Brain microvascular endothelial cell (primary cell): Measurements from ENCODE around the gene KLHDC9.
A peak's percentile ranks its signal among the peaks of the same experiment; 100 is the strongest.

Experiments
- DNase-seq: peaks from one replicate; pipeline ENCODE4 v3.0.0-alpha.2; 2020
- H3K27ac ChIP-seq: fragments of 250-450 bp; sonication (Bioruptor Pico); 2 replicates; pipeline ENCODE4 v1.5.1; 2020; ENCODE audit warnings: mild to moderate bottlenecking, moderate library complexity
- H3K27me3 ChIP-seq: fragments of 250-450 bp; sonication (Bioruptor Pico); replicated peaks from 2 replicates; pipeline ENCODE4 v1.5.1; 2020; ENCODE audit warnings: mild to moderate bottlenecking
- H3K36me3 ChIP-seq: fragments of 250-450 bp; sonication (Bioruptor Pico); replicated peaks from 2 replicates; pipeline ENCODE4 v1.5.1; 2020; ENCODE audit warnings: mild to moderate bottlenecking
- H3K4me3 ChIP-seq: 2 replicates; pipeline ENCODE4 v1.5.1; 2011; ENCODE audit warnings: low read depth, mild to moderate bottlenecking, control low read depth, low read length, moderate library complexity
- in situ Hi-C: cut with HindIII; loops from 2 replicates; pipeline ENCODE4 v1.10.0; 2017; ENCODE audit warnings: low sequenced_read_pairs, low pct_ligation_motif_present
- TF ChIP-seq, protein P1 (sequence below): IDR thresholded peaks from 2 replicates; pipeline ENCODE4 v1.5.1; 2011; ENCODE audit warnings: low read depth, mild to moderate bottlenecking, moderate library complexity, low read length, control low read depth, inconsistent platforms; ENCODE audit errors: missing control alignments

Gene KLHDC9

DNA sequence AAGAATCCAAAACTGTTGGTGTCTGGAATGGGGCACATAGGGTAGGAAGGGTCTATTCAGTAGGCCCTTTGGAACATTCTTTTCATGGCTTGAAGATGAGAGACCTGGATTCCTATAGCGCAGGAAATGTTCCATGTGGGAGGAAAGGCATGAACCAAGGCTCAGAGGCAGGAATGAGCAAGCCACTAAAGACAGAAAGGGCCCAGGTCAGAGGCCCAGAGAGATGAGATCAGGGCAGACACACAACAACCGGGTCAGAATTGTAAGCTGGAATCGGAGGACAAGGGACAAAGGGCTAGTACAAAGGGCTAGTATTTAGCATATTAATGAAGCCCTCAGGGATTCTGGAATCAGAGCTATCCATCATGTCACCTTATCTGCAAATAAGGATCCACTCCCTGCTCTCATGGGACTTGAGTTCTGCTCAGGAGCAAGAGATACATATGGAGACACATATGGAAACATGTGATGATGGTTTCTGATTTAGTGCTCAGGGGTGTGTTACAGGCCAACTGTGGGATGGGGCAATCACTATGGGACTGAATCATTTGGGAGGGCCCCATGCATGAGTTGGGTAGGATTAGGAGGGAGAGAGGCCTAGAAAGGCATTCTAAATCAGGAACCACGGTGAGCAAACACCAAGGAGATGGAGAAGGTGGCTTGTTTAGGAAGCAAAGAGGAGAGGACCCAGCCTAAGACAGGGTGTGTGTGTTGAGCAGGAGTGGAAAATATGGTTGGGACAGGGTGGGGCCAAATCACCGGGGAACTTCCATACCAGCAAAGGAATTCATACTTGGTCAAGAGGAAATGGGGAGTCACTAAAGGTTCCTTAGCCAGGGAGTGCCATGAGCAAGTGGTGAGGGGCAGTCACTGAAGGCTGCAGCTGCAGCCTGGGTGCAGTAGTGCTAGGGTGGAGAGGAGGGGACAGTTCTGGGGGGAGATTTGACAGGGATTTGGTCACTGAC is 17.4 kb upstream of the KLHDC9 start:
- Histone ChIP-seq H3K4me3 (no peak overlapping the region), H3K27ac (no peak overlapping the region), H3K36me3 (no peaks in the 10 kb centered on the region), H3K27me3 (no peaks in the 10 kb centered on the region)
- in situ Hi-C loops: no loop called here
- TF ChIP-seq, protein P1, sequence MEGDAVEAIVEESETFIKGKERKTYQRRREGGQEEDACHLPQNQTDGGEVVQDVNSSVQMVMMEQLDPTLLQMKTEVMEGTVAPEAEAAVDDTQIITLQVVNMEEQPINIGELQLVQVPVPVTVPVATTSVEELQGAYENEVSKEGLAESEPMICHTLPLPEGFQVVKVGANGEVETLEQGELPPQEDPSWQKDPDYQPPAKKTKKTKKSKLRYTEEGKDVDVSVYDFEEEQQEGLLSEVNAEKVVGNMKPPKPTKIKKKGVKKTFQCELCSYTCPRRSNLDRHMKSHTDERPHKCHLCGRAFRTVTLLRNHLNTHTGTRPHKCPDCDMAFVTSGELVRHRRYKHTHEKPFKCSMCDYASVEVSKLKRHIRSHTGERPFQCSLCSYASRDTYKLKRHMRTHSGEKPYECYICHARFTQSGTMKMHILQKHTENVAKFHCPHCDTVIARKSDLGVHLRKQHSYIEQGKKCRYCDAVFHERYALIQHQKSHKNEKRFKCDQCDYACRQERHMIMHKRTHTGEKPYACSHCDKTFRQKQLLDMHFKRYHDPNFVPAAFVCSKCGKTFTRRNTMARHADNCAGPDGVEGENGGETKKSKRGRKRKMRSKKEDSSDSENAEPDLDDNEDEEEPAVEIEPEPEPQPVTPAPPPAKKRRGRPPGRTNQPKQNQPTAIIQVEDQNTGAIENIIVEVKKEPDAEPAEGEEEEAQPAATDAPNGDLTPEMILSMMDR: no peak
- no peak for DNase-seq

DNA sequence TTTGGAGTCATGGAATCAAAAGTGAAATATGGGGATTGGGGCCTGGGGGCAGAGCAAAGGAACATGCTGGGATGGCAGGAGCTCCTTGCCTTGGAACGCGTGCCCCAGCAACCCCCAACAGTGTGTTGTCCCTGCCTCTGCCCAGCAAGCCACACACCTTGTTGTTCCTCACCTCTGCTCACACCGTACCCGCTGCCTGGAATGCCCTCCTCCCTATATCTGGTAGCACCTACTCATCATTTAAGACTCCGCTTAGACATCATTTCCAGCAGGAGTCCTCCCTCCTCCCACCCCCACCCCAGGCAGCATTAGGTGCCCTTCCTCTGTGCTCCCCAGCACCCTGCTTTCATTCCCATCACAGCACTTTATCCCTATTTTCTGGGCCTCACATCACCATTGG is 16.6 kb upstream of the KLHDC9 start:
- no peak overlapping the region for H3K4me3 ChIP-seq
- TF ChIP-seq, protein P1: no peak
- in situ Hi-C loops: no loop called here
- H3K27ac ChIP-seq: no peak overlapping the region
- no peak for DNase-seq
- no peaks in the 10 kb centered on the region for H3K27me3 ChIP-seq
- H3K36me3 ChIP-seq: no peaks in the 10 kb centered on the region

DNA sequence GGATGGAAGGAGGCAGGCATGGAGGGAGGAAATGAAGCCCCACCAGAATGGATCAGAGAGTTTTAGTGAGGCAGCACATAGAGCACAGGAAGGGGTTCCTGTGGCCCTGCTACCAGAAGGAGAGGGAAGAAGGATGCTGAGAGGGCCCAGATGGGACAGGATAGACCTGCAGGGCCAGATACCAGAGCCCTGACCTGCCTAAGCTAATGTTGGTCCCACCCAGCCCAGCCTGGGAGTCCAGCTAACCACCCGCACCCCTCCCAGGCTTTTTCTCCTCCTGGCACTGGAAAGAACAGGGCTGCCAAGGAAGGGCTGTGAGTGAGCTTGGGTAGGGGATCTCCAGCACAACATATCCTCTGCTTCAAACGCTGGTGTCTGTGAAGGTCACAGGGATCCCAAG is 15.7 kb upstream of the KLHDC9 start:
- TF ChIP-seq, protein P1: no peak
- no peak for DNase-seq
- Histone ChIP-seq H3K27me3 (no peaks in the 10 kb centered on the region), H3K27ac (no peak overlapping the region), H3K4me3 (no peak overlapping the region), H3K36me3 (no peaks in the 10 kb centered on the region)
- in situ Hi-C loops: no loop called here

DNA sequence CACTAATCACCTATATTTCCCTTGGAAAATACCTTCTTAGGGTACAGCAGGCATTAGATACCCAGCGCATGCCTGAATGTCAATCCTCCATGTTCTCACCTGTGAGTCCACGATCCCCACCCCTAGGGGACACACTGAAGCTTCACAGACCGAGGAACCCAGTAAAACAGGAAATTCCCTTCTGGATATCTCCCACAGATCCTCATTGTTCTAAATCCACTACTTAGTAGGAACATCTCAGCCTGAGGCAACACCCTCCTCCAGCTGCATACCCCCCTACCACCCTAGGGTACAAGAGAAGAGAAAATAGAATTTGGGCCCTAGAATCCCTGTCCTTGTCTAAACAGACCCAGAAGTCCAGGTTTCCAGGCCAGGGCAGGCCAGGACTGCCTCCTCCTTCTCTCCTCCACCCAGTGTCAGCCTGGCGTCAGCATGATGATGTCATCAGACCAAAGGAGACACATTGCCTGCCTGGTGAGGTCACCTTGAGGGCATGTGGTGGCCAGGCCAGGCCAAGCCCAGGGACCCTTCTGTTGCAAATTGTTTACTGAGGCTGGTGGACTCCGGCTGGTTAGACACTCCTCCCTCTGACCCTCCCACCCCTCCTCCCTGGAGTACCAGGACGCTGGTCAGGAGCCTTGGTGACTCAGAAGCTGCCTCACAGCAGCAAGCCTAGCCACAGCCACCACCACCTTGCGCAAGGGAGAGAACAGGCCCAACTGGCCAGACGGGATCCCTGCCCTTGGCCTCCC is 15.0 kb upstream of the KLHDC9 start:
- Histone ChIP-seq H3K36me3 (no peaks in the 10 kb centered on the region), H3K27me3 (no peaks in the 10 kb centered on the region), H3K4me3 (no peak overlapping the region), H3K27ac (peak overlapping the region; percentile 33)
- in situ Hi-C loops: no loop called here
- TF ChIP-seq, protein P1: no peak
- peak; percentile 92 for DNase-seq

DNA sequence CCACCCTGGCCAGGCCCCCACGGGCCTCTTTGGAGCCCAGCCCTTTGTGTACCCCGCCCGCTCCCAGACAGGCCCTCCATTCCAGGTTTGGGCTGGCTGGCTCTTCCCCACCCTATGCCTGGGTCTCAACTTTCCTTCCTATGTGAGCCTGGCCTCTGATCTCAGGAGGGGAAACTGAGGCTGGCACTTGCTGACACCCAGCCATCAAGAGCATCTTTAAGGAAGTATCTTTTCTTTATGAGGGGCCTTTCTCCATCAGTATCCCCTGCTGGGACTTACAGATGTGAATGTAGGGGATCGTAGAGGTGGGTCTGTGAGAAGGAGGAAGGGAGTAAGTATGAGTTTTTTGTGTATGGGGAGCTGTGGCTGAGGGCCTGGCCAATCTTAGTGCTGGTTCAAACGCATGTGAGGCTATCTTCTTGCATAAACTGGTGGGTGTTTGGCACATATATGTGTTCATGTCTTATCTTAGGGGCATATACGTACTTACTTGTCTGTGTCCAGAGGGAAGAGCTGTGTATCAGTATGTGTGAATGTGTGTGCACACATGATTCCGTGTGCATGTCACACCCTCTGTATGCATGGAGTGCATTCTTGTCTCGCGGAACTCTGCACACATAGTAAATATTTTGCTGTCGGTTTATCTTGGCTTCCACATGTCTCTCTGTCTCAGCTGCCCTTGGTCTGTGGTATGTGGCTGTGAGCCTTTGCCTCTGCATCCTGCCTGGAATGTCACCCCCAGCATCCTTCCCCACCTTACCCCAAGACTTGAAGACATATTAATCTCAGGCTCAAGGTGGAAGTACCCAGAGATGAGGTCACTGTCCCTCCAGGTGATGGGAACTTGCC is 14.2 kb upstream of the KLHDC9 start:
- Histone ChIP-seq H3K36me3 (no peaks in the 10 kb centered on the region), H3K27ac (peak overlapping the region; percentile 33), H3K4me3 (no peak overlapping the region), H3K27me3 (no peaks in the 10 kb centered on the region)
- TF ChIP-seq, protein P1: no peak
- peak; percentile 20 for DNase-seq
- in situ Hi-C loops: no loop called here
